Measurements from ENCODE around the gene LPCAT2. TPM values are rescaled to one million over a fixed set of nuclear protein-coding genes. Genes with fewer than 3 reads are reported as not detected.

The LPCAT2 gene
- total RNA-seq, 2 experiments from 2014 or later, result 0.16 TPM; not detected in 1

- Mint-ChIP-seq H3K36me3 (ENCODE audit: low read depth) (no peaks in the 10 kb centered on the region), H3K4me1 (ENCODE audit: low read depth) (no peaks in the 10 kb centered on the region), H3K27ac (no peak overlapping the region), H3K4me3 (no peak overlapping the region), H3K27me3 (no peaks in the 10 kb centered on the region), H3K9me3 (no peaks in the 10 kb centered on the region)
- intact Hi-C loops (cut with micrococcal nuclease), result loop anchor here (2.0 kb wide), 1 partner anchor 79 kb away; no protein-coding TSS in a partner anchor
- ChIA-PET CTCF (interaction anchor here (2.3 kb wide), 1 partner anchor 79 kb away, joined by 15 read pairs; no protein-coding TSS in a partner anchor), POLR2A (no interaction called here)
- no peak for TF ChIP-seq CTCF (IDR thresholded peaks at IDR 0.05)
- no peak for DNase-seq
- no peak for ATAC-seq
Measured at GRCh38 chr16:55543472-55543871, 34.6 kb downstream of the LPCAT2 start.

GRCh38 chr16:55552621-55553020, 43.7 kb downstream of the LPCAT2 start:
- no peak for ATAC-seq
- intact Hi-C loops (cut with micrococcal nuclease), result no loop called here
- no peaks in the 10 kb centered on the region for H3K9me3 Mint-ChIP-seq
- no peak for DNase-seq
- no peaks in the 10 kb centered on the region for H3K36me3 Mint-ChIP-seq (ENCODE audit: low read depth)
- no peak for TF ChIP-seq CTCF (IDR thresholded peaks at IDR 0.05)
- no peaks in the 10 kb centered on the region for H3K4me1 Mint-ChIP-seq (ENCODE audit: low read depth)
- CTCF ChIA-PET, result no interaction called here
- H3K4me3 Mint-ChIP-seq, result no peak overlapping the region
- POLR2A ChIA-PET, result no interaction called here
- H3K27me3 Mint-ChIP-seq, result peaks cover 10% of the 10 kb centered on the region
- no peak overlapping the region for H3K27ac Mint-ChIP-seq

- no peak for DNase-seq
- Mint-ChIP-seq H3K4me3 (no peak overlapping the region), H3K4me1 (ENCODE audit: low read depth) (no peaks in the 10 kb centered on the region), H3K27ac (no peak overlapping the region), H3K9me3 (no peaks in the 10 kb centered on the region), H3K27me3 (peaks cover 13% of the 10 kb centered on the region), H3K36me3 (ENCODE audit: low read depth) (no peaks in the 10 kb centered on the region)
- intact Hi-C loops (cut with micrococcal nuclease), result no loop called here
- no peak for TF ChIP-seq CTCF (IDR thresholded peaks at IDR 0.05)
- POLR2A ChIA-PET, result no interaction called here
- no peak for ATAC-seq
- CTCF ChIA-PET, result no interaction called here
Measured at GRCh38 chr16:55555436-55555835, 46.6 kb downstream of the LPCAT2 start.

GRCh38 chr16:55557186-55557585, 48.3 kb downstream of the LPCAT2 start:
- intact Hi-C loops (cut with micrococcal nuclease), result no loop called here
- ATAC-seq (no peak), DNase-seq (no peak)
- peaks cover 13% of the 10 kb centered on the region for H3K27me3 Mint-ChIP-seq
- H3K4me3 Mint-ChIP-seq, result no peak overlapping the region
- TF ChIP-seq CTCF (IDR thresholded peaks at IDR 0.05), result no peak
- CTCF ChIA-PET, result interaction anchor here (2.8 kb wide), 1 partner anchor 92 kb away, joined by 10 read pairs; no protein-coding TSS in a partner anchor
- POLR2A ChIA-PET, result no interaction called here
- H3K9me3 Mint-ChIP-seq, result no peaks in the 10 kb centered on the region
- H3K36me3 Mint-ChIP-seq (ENCODE audit: low read depth), result no peaks in the 10 kb centered on the region
- no peaks in the 10 kb centered on the region for H3K4me1 Mint-ChIP-seq (ENCODE audit: low read depth)
- H3K27ac Mint-ChIP-seq, result no peak overlapping the region

GRCh38 chr16:55559233-55559632, 50.4 kb downstream of the LPCAT2 start:
- intact Hi-C loops (cut with micrococcal nuclease), result no loop called here
- peaks cover 12% of the 10 kb centered on the region for H3K27me3 Mint-ChIP-seq
- H3K4me1 Mint-ChIP-seq (ENCODE audit: low read depth), result no peaks in the 10 kb centered on the region
- no peak for TF ChIP-seq CTCF (IDR thresholded peaks at IDR 0.05)
- no peaks in the 10 kb centered on the region for H3K36me3 Mint-ChIP-seq (ENCODE audit: low read depth)
- DNase-seq (no peak), ATAC-seq (no peak)
- H3K4me3 Mint-ChIP-seq, result no peak overlapping the region
- ChIA-PET CTCF (interaction anchor here (2.8 kb wide), 1 partner anchor 94 kb away, joined by 10 read pairs; no protein-coding TSS in a partner anchor), POLR2A (no interaction called here)
- no peaks in the 10 kb centered on the region for H3K9me3 Mint-ChIP-seq
- no peak overlapping the region for H3K27ac Mint-ChIP-seq
